DMS153 (cell line): ENCODE results near the gene RAB15.

Experiments
- DNase-seq: peaks from one replicate; lab custom pipeline; 2025; lab: John Stamatoyannopoulos, UW

RAB15 gene

GRCh38 chr14:64971943-64972791 lies at the start of gene RAB15:
Gene RAB15 (minus strand): TSS chr14:64972336. CDS start chr14:64972076, 260 bp downstream.
- no peak for DNase-seq

DNA sequence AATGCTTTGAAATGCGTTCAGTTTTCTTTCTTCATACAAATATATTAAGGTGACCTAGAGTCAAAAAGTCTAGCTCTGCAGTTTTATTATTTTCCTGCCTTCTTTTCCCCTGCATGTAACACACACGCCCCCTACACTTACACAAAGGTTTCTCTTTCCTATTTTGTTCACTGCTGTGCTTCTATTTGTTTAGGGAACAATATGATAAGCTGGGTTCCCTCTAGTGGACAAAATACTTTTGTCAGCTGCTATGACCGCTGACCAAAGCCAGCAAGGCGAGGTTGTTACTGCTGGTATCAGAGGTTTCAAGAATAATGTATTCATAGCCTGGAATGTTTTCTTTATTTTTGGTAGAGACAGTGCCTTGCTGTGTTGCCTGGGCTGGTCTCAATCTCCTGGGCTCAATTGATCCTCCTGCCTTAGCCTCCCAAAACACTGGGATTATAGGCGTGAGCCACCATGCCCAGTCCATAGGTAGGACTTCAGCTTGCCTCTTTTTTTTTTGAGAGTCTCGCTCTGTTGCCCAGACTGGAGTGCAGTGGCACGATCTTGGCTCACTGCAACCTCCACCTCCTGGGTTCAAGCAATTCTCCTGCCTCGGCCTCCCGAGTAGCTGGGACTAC lies 47.9 kb upstream of the RAB15 start:
- peak; percentile 70 for DNase-seq

DNA sequence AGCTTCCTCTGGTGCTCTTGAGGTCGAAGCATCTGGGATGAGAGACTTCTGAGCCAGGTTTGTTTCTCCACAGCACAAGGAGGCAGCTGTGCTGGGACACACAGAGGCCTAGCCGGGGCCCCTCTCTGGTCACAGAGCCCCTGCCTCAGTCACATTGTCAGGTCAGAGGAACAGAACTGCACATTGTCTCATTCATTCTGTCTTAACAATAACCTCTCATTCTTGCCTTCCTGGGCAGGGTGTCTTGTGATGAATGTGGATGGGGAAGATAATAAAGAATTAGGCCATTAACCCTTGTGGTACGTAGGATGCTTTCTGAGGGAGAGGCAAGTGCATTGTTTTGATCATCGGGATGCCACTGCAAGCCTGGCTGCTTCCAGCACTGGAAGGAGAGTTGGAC lies 44.3 kb upstream of the RAB15 start:
- DNase-seq = no peak

DNA sequence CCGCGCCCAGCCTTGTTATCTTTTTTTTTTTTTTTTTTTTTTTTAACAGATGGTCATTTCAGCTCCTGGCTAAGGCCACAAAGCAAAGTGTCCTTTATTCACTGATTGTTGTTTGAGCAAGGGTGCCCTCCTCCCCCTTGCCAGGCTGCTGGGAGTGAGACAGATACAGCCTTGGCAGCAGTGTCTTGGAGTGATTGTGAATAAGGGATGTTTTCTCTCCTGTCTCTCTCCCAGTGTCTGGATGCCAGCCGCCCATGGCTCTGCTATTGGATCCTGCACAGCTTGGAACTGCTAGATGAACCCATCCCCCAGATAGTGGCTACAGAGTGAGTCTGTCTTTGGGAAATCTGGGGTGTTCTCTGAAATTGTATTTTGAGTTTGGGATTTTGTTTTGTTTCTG lies 43.3 kb upstream of the RAB15 start:
- no peak for DNase-seq

DNA sequence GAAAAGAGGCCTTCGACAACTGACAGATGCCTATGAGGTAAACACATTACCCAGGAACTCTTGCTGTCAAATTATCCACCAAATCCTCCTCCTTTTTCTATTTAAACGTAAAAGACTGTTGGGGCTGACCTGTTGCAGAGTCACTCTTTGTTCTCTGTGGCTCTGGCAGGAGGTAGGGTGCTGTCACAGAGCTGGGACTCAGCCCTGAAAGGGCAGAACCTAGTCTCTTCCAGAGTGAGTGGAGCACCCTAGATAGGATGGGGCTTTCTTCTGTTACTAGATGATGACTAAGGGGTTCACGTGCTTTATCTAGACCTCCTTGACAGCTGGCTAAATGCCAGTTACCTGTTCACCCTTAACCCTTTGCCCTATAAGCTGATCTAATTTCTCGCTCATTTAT lies 40.2 kb upstream of the RAB15 start:
- DNase-seq = no peak

DNA sequence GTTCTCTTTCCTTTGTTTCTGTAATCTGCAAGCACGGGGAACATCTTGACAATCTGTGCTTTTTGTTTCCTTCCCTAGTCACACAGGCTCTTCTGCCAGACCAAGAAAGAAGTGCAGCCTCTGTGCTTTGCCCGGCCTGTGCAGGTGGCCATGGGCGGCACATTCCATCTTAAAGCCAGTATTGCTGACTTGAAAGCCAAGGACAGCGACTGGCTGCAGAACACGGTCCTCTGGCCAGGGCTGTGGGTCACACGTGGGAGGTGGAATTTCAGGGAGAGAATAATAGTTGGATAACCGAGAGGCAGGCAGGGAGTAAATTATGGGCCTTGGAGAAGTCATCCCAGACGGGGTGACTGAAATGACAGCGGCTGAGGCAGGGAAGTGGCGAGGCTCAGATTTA lies 39.4 kb upstream of the RAB15 start:
- DNase-seq = no peak

GRCh38 chr14:65010211-65010931 lies 38.2 kb upstream of the RAB15 start:
- no peak for DNase-seq

GRCh38 chr14:65007202-65007601 lies 35.1 kb upstream of the RAB15 start:
- no peak for DNase-seq

DNA sequence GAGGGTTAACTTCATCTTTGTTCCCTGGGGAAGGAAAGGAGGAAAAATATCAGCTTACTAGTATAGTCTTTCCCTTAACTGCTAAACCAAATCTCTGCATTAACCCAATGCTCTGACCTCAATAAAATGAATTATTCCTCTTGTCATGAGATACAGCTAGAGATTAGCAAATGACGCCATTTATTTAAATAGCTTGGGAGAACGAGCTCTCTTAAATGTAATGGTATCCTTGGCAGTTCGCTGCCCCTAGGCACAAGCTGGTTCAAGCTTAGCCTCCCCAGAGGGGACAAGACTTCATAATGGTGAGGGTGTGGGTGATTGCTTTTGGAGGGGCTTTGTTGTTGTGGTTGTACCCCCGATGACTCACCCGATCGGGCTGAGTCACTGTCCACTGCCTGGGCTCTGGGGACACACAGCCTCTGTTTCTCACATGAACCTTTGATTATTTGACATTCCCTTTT lies 34.2 kb upstream of the RAB15 start:
- DNase-seq = no peak

DNA sequence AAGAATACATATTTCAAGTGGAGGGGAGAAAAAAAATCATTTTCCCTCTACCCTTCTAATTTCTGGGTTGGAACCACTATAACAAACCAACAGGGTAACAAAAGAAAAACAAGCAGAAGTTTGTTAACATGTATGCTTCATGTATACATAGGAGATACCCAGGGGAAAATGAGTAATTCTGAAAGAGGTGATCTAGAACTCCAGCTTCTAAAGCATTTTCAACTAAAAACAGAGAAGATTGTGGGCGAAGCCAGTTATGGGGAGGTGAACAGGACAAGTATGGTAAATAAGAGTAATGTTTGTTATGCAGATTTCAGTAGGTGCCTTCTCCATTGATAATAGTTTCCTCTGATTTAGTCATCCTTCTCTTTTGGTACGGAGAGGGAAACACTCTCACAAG lies 31.3 kb upstream of the RAB15 start:
- DNase-seq = no peak

DNA sequence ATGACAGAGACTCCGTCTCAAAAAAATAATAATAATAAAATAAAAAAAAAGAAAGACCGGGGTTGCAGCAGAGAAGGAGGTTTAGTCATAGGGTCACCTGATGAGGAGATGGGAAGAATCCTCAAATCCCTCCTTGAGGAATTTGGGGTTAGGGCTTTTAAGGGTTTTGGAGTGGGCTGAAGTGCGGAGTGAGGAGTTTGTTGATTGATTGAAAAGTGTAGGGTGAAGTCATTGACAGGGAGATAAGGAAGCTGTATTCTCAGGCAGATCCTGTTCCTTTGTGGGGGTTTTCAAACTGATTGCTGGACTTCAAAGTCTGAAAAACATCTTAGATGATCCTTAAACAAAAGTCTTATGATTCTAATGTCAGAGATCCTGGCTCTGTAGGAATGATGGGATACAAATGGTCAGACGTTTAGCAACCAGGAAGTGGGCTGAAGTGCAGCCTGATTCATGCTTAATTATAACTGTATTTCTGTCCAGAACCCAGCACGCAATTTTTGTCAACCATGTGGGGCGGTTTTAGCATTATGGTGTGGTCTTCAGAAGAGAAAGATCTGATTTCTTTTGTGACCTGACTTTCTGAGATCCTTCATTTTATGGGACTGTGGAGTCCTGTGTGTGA lies 30.6 kb upstream of the RAB15 start:
- DNase-seq = no peak

- no peak for DNase-seq
These were observed 29.6 kb upstream of the RAB15 start for GRCh38 chr14:65001723-65002122.

GRCh38 chr14:65000898-65001591 lies 28.9 kb upstream of the RAB15 start:
- no peak for DNase-seq

- no peak for DNase-seq
These were observed 26.4 kb upstream of the RAB15 start for GRCh38 chr14:64998455-64998931.

GRCh38 chr14:64997108-64997794 lies 25.1 kb upstream of the RAB15 start:
- DNase-seq = no peak

GRCh38 chr14:64995291-64995690 lies 23.2 kb upstream of the RAB15 start:
- DNase-seq = no peak

DNA sequence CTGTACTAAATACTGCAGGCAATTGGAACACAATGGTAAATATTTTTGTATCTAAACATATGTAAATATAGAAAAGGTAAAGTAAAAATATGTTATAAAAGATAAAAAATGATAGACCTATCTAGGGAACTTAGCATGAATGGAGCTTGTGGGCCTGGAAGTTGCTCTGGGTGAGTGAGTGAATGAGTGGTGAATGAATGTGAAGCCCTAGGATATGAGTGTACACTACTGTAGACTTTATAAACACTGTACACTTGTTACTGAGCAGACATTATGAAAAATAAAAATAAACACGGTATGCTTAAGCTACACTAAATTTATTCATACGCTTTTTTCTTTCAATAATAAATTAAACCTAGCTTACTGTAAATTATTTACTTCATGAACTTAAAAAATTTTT lies 22.4 kb upstream of the RAB15 start:
- no peak for DNase-seq

DNA sequence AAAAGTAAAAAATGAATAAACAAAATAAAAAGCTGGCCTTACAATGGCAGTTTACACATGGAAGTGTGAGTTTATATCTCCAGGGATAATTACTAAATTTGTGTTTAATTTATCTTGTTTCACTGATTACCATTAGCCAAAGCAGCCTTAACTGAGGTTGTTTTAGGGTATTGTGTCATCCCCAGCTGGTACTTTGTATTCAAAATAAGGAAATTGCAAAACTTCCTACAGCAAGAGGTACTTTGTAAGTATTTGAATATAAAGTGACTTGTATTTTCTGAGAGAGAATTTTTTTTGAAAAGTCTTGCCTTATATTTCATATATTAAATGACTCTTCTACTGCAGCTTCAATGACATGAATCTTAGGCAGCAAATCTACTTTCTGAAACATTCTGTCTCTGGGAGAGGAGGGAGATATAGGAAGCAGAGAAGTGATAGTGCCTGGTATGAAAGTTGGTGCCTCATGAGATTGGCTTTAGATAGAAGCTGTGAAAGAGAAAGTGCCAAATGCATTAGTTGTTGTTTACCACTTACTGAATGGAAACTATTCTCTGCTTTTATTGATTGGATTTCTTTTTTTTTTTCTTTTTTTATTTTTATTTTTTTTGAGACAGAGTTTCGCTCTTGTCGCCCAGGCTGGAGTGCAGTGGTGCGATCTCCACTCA lies 21.3 kb upstream of the RAB15 start:
- DNase-seq = no peak

DNA sequence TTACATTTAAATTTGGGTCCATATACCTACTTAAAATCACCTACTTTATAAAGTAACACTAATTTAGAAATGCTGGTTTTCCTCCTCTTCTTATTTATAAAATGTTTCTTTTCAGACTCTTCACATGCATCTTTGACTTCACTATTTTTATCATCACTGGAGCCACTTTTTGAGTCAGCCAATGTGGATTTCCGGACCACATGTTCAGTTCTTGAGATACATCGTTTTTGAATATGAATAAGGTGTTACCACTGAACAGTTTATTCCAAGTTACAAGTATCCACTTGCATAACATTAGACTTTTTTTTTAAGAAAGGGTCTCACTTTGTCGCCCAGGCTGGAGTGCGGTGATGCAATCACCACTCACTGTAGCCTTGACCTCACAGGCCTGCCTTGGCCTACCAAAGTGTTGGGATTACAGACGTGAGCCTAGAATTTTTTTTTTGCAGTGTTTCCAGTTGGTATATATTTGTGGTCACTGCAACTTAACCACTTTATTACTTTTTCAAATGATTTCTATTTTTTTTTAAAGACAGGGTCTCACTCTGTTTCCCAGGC lies 20.3 kb upstream of the RAB15 start:
- DNase-seq = no peak

- no peak for DNase-seq
These were observed 18.8 kb upstream of the RAB15 start for GRCh38 chr14:64990939-64991338.
